Panc1 (cell line): ENCODE measurements around the gene ZNF384. TPM values are rescaled to one million over a fixed set of nuclear protein-coding genes. Genes with fewer than 3 reads are reported as not detected.

ENCODE experiments used
- ATAC-seq: fragments of 200-7000 bp; cut with Tn5 transposase; 2 replicates; pipeline ENCODE4 v1.9.1; 2020; ENCODE audit warnings: mild to moderate bottlenecking, moderate library complexity
- BruUV-seq: library from RNA; stranded (reverse); fragments of 400-500 nt; replicated peaks from 2 replicates; lab custom pipeline; 2021; lab: Mats Ljungman, UMichigan
- CTCF ChIA-PET: fragments of 300-600 bp; sonication (Branson Sonifier 250); formaldehyde crosslinking; loops from one replicate; lab custom pipeline; 2022; ENCODE audit warnings: antibody characterized with exemption; lab: Charles Lee
- POLR2A ChIA-PET: fragments of 300-600 bp; sonication (Branson Sonifier 250); formaldehyde crosslinking; loops from one replicate; lab custom pipeline; 2022; ENCODE audit warnings: antibody characterized with exemption; lab: Charles Lee
- DNase-seq: peaks from one replicate; pipeline ENCODE4 v3.0.0-alpha.2; 2010; ENCODE audit warnings: low read depth, low spot score
- H3K27ac ChIP-seq: 2 replicates; pipeline ENCODE4 v1.5.1; 2011; ENCODE audit warnings: mild to moderate bottlenecking, low read length, inconsistent platforms
- H3K27me3 ChIP-seq: fragments of 200-500 bp; sonication (Bioruptor generic); 2 replicates; pipeline ENCODE4 v1.6.0; 2014; ENCODE audit warnings: low read length, inconsistent platforms; ENCODE audit not compliant: control insufficient read depth, insufficient read depth
- H3K36me3 ChIP-seq: fragments of 200-500 bp; sonication (Bioruptor generic); 2 replicates; pipeline ENCODE4 v1.5.1; 2014; ENCODE audit warnings: inconsistent platforms, mild to moderate bottlenecking, low read length, moderate library complexity; ENCODE audit not compliant: control insufficient read depth, insufficient read depth
- H3K4me1 ChIP-seq: 2 replicates; pipeline ENCODE4 v1.5.1; 2011; ENCODE audit warnings: inconsistent platforms, mild to moderate bottlenecking, low read length, moderate library complexity; ENCODE audit not compliant: control insufficient read depth, insufficient read depth
- H3K4me3 ChIP-seq, 2 experiments: 2 replicates each; pipeline ENCODE4 v1.5.1; 2011 to 2012; ENCODE audit warnings: low read depth in 2 of 2, low read length in 2 of 2, mild to moderate bottlenecking in 2 of 2, inconsistent platforms in 1 of 2, moderate library complexity in 1 of 2
- H3K9me3 ChIP-seq: fragments of 200-500 bp; sonication (Bioruptor generic); 2 replicates; pipeline ENCODE4 v1.5.1; 2014; ENCODE audit warnings: low read depth, mild to moderate bottlenecking, inconsistent platforms, low read length, moderate library complexity; ENCODE audit not compliant: control insufficient read depth, insufficient read depth
- CTCF ChIP-seq: fragments of 450-650 bp; IDR thresholded peaks from 2 replicates; pipeline ENCODE4 v1.5.1; 2017; ENCODE audit warnings: mild to moderate bottlenecking
- POLR2AphosphoS5 ChIP-seq: IDR thresholded peaks from 2 replicates; pipeline ENCODE4 v1.6.1; 2012; ENCODE audit warnings: mild to moderate bottlenecking, low read depth, low read length, moderate library complexity
- REST ChIP-seq, 2 experiments: IDR thresholded peaks; 2 replicates each; pipeline ENCODE4 v1.6.1; 2011 to 2012; ENCODE audit warnings: low read depth in 2 of 2, control low read depth in 1 of 2, low read length in 1 of 2, mild to moderate bottlenecking in 1 of 2, moderate library complexity in 1 of 2; ENCODE audit not compliant: insufficient read depth in 1 of 2
- SIN3A ChIP-seq: IDR thresholded peaks from 2 replicates; pipeline ENCODE4 v1.6.1; 2012; ENCODE audit warnings: low read depth, mild to moderate bottlenecking, low read length, moderate library complexity, borderline replicate concordance; ENCODE audit not compliant: insufficient read depth
- TCF7L2 ChIP-seq: IDR thresholded peaks from 2 replicates; pipeline ENCODE4 v1.6.1; 2011; ENCODE audit warnings: mild to moderate bottlenecking, low read depth, low read length, inconsistent platforms
- in situ Hi-C: cut with HindIII; loops from 2 replicates; pipeline ENCODE4 v1.10.0; 2016; ENCODE audit warnings: low sequenced_read_pairs, low pct_unique_long_range_greater_than_20kb
- intact Hi-C: fragments of 100-400 bp; cut with micrococcal nuclease; formaldehyde crosslinking; loops from one replicate; pipeline ENCODE4 v1.10.0; 2022; ENCODE audit not compliant: unreplicated experiment
- total RNA-seq: library from RNA; stranded (reverse); gene quantifications from one replicate; pipeline ENCODE4 v1.2.1, GENCODE V29; 2021; ENCODE audit not compliant: unreplicated experiment

Gene ZNF384
- total RNA-seq, 1 experiment from 2014 or later, result 54.3 TPM

GRCh38 chr12:6620137-6620884 lies 68.9 kb downstream of the ZNF384 start:
- no peak overlapping the region for H3K27ac ChIP-seq
- intact Hi-C loops (no loop called here), in situ Hi-C loops (no loop called here)
- BruUV-seq, result no TSS peak
- H3K36me3 ChIP-seq, result no peaks in the 10 kb centered on the region
- no peaks in the 10 kb centered on the region for H3K9me3 ChIP-seq
- no peaks in the 10 kb centered on the region for H3K27me3 ChIP-seq
- H3K4me1 ChIP-seq, result no peaks in the 10 kb centered on the region
- no peak for ATAC-seq
- CTCF ChIA-PET, result no interaction called here
- TF ChIP-seq SIN3A, result no peak
- no peak for TF ChIP-seq CTCF
- TF ChIP-seq POLR2AphosphoS5, result no peak
- TF ChIP-seq TCF7L2, result no peak
- TF ChIP-seq REST (IDR thresholded peaks at IDR 0.05; ENCODE audit: insufficient read depth in 1 of 2, low read depth in 2 of 2, low read length in 1 of 2), result no peak
- DNase-seq, result no peak
- POLR2A ChIA-PET, result no interaction called here
- no peak overlapping the region for H3K4me3 ChIP-seq

- Histone ChIP-seq H3K27ac (no peak overlapping the region), H3K4me3 (no peak overlapping the region), H3K36me3 (no peaks in the 10 kb centered on the region), H3K9me3 (no peaks in the 10 kb centered on the region), H3K4me1 (no peaks in the 10 kb centered on the region; the same call in 1 of the 2 replicates), H3K27me3 (no peaks in the 10 kb centered on the region)
- no peak for TF ChIP-seq CTCF
- no peak for TF ChIP-seq TCF7L2
- no peak for TF ChIP-seq REST (IDR thresholded peaks at IDR 0.05; ENCODE audit: insufficient read depth in 1 of 2, low read depth in 2 of 2, low read length in 1 of 2)
- no peak for TF ChIP-seq SIN3A
- no peak for TF ChIP-seq POLR2AphosphoS5
- ChIA-PET POLR2A (interaction anchor here (0.7 kb wide), 1 partner anchor 163 kb away, joined by 4 read pairs; no protein-coding TSS in a partner anchor), CTCF (no interaction called here)
- ATAC-seq, result no peak
- DNase-seq, result no peak
- in situ Hi-C loops, result no loop called here
- intact Hi-C loops, result no loop called here
- BruUV-seq, result no TSS peak
Measured at GRCh38 chr12:6618483-6619225, 70.5 kb downstream of the ZNF384 start.
